SK-N-SH treated with all-trans-retinoic acid at 6 μM for 48 hours (cell line): Measurements from ENCODE around the gene ZBTB3.
A peak's percentile ranks its signal among the peaks of the same experiment; 100 is the strongest.

Experiments used
- ATAC-seq: fragments of 200-7000 bp; cut with Tn5 transposase; 3 replicates; pipeline ENCODE4 v1.9.1; 2020; ENCODE audit warnings: mild to moderate bottlenecking, moderate library complexity
- BACH2 ChIP-seq: fragments of 250-450 bp; sonication (Bioruptor Pico); IDR thresholded peaks from 2 replicates; pipeline ENCODE4 v1.9.0; 2021; ENCODE audit warnings: mild to moderate bottlenecking, borderline replicate concordance
- CSDC2 ChIP-seq: fragments of 250-450 bp; sonication (Bioruptor Pico); IDR thresholded peaks from 2 replicates; pipeline ENCODE4 v1.5.0; 2020; ENCODE audit warnings: mild to moderate bottlenecking, moderate library complexity
- ESRRG ChIP-seq: fragments of 250-450 bp; sonication (Bioruptor Pico); IDR thresholded peaks from 2 replicates; pipeline ENCODE4 v1.6.1; 2021; ENCODE audit warnings: mild to moderate bottlenecking
- GLIS3 ChIP-seq: fragments of 250-450 bp; sonication (Bioruptor Pico); IDR thresholded peaks from 2 replicates; pipeline ENCODE4 v1.5.0; 2020; ENCODE audit warnings: mild to moderate bottlenecking, moderate library complexity
- ISL1 ChIP-seq: fragments of 250-450 bp; sonication (Bioruptor Pico); IDR thresholded peaks from 2 replicates; pipeline ENCODE4 v2.1.2; 2022; ENCODE audit warnings: mild to moderate bottlenecking, moderate library complexity
- OSR1 ChIP-seq: fragments of 250-450 bp; sonication (Bioruptor Pico); IDR thresholded peaks from 2 replicates; pipeline ENCODE4 v1.8.0; 2022; ENCODE audit warnings: moderate library complexity, mild to moderate bottlenecking, inconsistent platforms
- PPARA ChIP-seq: fragments of 250-450 bp; sonication (Bioruptor Pico); IDR thresholded peaks from 2 replicates; pipeline ENCODE4 v1.5.0; 2020; ENCODE audit warnings: mild to moderate bottlenecking, borderline replicate concordance
- RARB ChIP-seq: fragments of 250-450 bp; sonication (Bioruptor Pico); IDR thresholded peaks from 2 replicates; pipeline ENCODE4 v1.8.0; 2021; ENCODE audit warnings: mild to moderate bottlenecking, moderate library complexity
- SNAI2 ChIP-seq: fragments of 250-450 bp; sonication (Bioruptor Pico); IDR thresholded peaks from 2 replicates; pipeline ENCODE4 v1.5.0; 2020; ENCODE audit warnings: mild to moderate bottlenecking, moderate library complexity
- TCF4 ChIP-seq: fragments of 250-450 bp; sonication (Bioruptor Pico); IDR thresholded peaks from 2 replicates; pipeline ENCODE4 v1.8.0; 2021; ENCODE audit warnings: mild to moderate bottlenecking, moderate library complexity, borderline replicate concordance
- TOX ChIP-seq: fragments of 250-450 bp; sonication (Bioruptor Pico); IDR thresholded peaks from 2 replicates; pipeline ENCODE4 v1.8.0; 2021; ENCODE audit warnings: mild to moderate bottlenecking, moderate library complexity, borderline replicate concordance
- ZC3H10 ChIP-seq: fragments of 250-450 bp; sonication (Bioruptor Pico); IDR thresholded peaks from 2 replicates; pipeline ENCODE4 v1.5.1; 2021; ENCODE audit warnings: mild to moderate bottlenecking, moderate library complexity
- ZFP3 ChIP-seq: fragments of 250-450 bp; sonication (Bioruptor Pico); IDR thresholded peaks from 2 replicates; pipeline ENCODE4 v1.5.0; 2020; ENCODE audit warnings: mild to moderate bottlenecking, moderate library complexity
- ZFP30 ChIP-seq: fragments of 450-650 bp; formaldehyde crosslinking; IDR thresholded peaks from 2 replicates; pipeline ENCODE4 v1.5.0; 2022; ENCODE audit warnings: mild to moderate bottlenecking, moderate library complexity
- ZNF565 ChIP-seq: fragments of 450-650 bp; formaldehyde crosslinking; conservative IDR thresholded peaks from 2 replicates; pipeline ENCODE4 v1.5.0; 2020; ENCODE audit warnings: low read depth, mild to moderate bottlenecking, moderate library complexity
- ZNF70 ChIP-seq: fragments of 450-650 bp; formaldehyde crosslinking; IDR thresholded peaks from 2 replicates; pipeline ENCODE4 v1.5.0; 2020; ENCODE audit warnings: mild to moderate bottlenecking, moderate library complexity
- ZNF8 ChIP-seq: fragments of 450-650 bp; formaldehyde crosslinking; IDR thresholded peaks from 2 replicates; pipeline ENCODE4 v1.5.0; 2020; ENCODE audit warnings: mild to moderate bottlenecking, moderate library complexity
- TF ChIP-seq, protein P1 (sequence below): fragments of 250-450 bp; sonication (Bioruptor Pico); IDR thresholded peaks from 2 replicates; pipeline ENCODE4 v1.8.0; 2021; ENCODE audit warnings: low read depth, mild to moderate bottlenecking, moderate library complexity, borderline replicate concordance
- TF ChIP-seq, protein P2 (sequence below): fragments of 250-450 bp; sonication (Bioruptor Pico); IDR thresholded peaks from 2 replicates; pipeline ENCODE4 v1.5.1; 2020; ENCODE audit warnings: low read depth, mild to moderate bottlenecking, moderate library complexity
- TF ChIP-seq, protein P3 (sequence below): fragments of 250-450 bp; sonication (Bioruptor Pico); IDR thresholded peaks from 2 replicates; pipeline ENCODE4 v1.5.0; 2020; ENCODE audit warnings: mild to moderate bottlenecking, moderate library complexity
- TF ChIP-seq, protein P4 (sequence below): fragments of 250-450 bp; sonication (Bioruptor Pico); IDR thresholded peaks from 2 replicates; pipeline ENCODE4 v1.5.1; 2021; ENCODE audit warnings: mild to moderate bottlenecking, moderate library complexity
- TF ChIP-seq, protein P5 (sequence below): fragments of 250-450 bp; sonication (Bioruptor Pico); IDR thresholded peaks from 2 replicates; pipeline ENCODE4 v1.8.0; 2020; ENCODE audit warnings: mild to moderate bottlenecking, moderate library complexity, borderline replicate concordance

ZBTB3 gene

DNA sequence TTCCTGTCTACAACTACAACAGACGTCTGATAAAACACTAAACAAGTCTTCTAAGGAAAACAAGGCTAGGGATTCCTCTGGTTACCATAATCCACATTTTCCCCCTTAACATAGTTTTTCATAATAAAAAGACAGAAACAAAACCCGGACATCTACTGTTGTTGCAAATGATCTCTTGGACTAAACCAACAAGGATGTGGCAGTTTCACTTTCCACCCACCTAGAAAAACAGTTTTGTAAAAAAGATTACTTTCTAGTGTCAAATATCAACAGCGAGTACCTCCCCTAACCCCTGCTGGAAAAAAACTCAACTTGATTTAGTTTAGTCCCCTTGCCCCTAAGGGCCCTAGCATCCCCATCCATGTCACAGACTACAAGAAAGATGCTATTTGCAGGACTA is 41.1 kb downstream of the ZBTB3 start (continued):
- TF ChIP-seq OSR1 (no peak), SNAI2 (CRISPR knock-in tag) (no peak), PPARA (no peak), ZC3H10 (CRISPR knock-in tag) (no peak), BACH2 (CRISPR knock-in tag) (no peak)

DNA sequence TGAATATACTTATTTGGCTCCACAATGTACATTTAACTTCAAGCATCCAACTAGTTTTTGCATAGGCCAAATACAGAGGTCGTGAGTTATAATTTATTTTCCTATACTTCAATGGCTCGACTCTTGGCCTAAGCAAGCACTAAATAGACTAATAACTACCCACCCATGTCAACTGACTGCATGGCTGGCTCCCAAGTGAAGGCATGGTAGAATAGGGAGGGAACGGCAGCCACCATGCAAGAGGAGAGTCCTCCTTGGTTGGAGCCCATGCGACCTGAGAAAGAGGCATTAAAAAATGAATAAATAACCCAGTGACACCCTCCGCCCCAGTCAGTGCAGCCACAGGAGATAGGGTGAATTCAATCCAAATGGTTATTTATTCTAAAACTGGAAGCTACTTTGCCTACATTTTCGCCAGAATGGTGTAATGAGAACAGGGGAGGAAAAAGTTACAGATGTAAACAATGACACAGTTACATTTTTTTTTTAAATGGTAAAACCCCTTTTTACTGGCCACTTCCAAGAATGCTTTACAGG is 41.6 kb downstream of the ZBTB3 start:
- TF ChIP-seq RARB (CRISPR knock-in tag) (no peak), TCF4 (CRISPR knock-in tag) (no peak), CSDC2 (CRISPR knock-in tag) (no peak), TOX (CRISPR knock-in tag) (no peak), ZNF8 (CRISPR knock-in tag) (no peak), ZC3H10 (CRISPR knock-in tag) (no peak), BACH2 (CRISPR knock-in tag) (no peak), SNAI2 (CRISPR knock-in tag) (no peak), GLIS3 (CRISPR knock-in tag) (no peak), ESRRG (no peak), ISL1 (CRISPR knock-in tag) (no peak)
- TF ChIP-seq, protein P1, sequence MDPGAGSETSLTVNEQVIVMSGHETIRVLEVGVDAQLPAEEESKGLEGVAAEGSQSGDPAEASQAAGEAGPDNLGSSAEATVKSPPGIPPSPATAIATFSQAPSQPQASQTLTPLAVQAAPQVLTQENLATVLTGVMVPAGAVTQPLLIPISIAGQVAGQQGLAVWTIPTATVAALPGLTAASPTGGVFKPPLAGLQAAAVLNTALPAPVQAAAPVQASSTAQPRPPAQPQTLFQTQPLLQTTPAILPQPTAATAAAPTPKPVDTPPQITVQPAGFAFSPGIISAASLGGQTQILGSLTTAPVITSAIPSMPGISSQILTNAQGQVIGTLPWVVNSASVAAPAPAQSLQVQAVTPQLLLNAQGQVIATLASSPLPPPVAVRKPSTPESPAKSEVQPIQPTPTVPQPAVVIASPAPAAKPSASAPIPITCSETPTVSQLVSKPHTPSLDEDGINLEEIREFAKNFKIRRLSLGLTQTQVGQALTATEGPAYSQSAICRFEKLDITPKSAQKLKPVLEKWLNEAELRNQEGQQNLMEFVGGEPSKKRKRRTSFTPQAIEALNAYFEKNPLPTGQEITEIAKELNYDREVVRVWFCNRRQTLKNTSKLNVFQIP (CRISPR knock-in tag): no peak
- TF ChIP-seq, protein P2, sequence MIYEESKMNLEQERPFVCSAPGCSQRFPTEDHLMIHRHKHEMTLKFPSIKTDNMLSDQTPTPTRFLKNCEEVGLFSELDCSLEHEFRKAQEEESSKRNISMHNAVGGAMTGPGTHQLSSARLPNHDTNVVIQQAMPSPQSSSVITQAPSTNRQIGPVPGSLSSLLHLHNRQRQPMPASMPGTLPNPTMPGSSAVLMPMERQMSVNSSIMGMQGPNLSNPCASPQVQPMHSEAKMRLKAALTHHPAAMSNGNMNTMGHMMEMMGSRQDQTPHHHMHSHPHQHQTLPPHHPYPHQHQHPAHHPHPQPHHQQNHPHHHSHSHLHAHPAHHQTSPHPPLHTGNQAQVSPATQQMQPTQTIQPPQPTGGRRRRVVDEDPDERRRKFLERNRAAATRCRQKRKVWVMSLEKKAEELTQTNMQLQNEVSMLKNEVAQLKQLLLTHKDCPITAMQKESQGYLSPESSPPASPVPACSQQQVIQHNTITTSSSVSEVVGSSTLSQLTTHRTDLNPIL (CRISPR knock-in tag): no peak

DNA sequence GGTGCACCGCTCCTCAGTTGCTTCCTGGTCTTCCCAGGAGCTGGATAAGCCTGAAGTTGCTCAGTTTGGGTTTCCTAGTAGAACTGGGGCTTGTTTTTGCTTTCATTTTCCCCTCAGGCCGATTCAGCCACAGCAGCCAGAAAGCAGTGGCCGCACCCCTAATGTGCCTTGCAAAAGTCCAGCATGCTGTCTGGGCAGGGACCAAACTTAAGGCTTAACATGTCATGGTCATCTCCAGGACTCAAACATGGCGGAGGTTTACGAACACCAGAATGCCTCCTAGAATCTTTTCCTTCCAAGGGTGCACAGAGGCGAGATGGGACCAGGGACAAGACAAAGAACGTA is 44.0 kb downstream of the ZBTB3 start:
- no peak for ATAC-seq
- TF ChIP-seq OSR1: no peak
- TF ChIP-seq, protein P2 (CRISPR knock-in tag): 0 out of 2 replicates have a peak, but pooled peaks have one; percentile 25

More for the DNA sequence above, 41.6 kb downstream of the ZBTB3 start:
- no peak for ATAC-seq

DNA sequence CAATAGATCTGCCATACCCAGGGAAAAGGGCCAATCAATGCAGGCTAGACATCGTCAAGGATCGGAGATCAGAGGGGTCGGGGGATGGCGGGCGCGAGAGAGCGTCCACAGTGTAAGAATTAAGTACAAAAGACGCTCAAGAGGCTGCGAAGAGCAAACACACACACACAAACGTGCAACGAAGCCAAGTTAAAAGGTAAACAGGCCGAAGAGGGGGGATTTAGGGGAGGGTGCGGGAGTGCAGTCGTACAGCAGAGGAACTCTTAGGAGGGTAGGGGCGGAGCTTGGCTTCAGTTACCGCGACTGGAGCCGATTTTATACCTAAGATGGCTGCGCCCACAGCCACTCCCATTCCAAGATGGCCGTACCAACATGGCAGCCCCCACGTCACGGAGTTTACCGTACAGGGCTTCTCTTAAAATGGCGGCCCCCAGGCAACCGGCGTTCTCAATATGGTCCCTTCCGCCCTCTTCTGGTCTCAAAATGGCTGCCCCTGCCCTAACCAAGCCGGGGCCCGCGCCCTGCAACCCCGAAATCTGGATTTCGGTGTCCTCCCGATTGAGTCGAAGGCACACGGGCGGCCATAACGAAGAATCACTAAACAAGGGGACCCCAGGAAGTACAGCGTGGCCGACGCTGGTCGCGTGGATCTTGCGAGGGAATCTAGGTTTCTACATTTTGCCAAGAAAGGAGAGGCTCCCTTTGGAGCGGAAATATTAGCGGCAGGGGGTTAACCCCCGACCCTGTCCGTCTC is 44.5 kb downstream of the ZBTB3 start:
- TF ChIP-seq ZFP3: peak; percentile 55; the same call in 1 of the 2 replicates
- TF ChIP-seq TCF4 (CRISPR knock-in tag): no peak
- no peak for TF ChIP-seq GLIS3 (CRISPR knock-in tag)
- TF ChIP-seq, protein P3, sequence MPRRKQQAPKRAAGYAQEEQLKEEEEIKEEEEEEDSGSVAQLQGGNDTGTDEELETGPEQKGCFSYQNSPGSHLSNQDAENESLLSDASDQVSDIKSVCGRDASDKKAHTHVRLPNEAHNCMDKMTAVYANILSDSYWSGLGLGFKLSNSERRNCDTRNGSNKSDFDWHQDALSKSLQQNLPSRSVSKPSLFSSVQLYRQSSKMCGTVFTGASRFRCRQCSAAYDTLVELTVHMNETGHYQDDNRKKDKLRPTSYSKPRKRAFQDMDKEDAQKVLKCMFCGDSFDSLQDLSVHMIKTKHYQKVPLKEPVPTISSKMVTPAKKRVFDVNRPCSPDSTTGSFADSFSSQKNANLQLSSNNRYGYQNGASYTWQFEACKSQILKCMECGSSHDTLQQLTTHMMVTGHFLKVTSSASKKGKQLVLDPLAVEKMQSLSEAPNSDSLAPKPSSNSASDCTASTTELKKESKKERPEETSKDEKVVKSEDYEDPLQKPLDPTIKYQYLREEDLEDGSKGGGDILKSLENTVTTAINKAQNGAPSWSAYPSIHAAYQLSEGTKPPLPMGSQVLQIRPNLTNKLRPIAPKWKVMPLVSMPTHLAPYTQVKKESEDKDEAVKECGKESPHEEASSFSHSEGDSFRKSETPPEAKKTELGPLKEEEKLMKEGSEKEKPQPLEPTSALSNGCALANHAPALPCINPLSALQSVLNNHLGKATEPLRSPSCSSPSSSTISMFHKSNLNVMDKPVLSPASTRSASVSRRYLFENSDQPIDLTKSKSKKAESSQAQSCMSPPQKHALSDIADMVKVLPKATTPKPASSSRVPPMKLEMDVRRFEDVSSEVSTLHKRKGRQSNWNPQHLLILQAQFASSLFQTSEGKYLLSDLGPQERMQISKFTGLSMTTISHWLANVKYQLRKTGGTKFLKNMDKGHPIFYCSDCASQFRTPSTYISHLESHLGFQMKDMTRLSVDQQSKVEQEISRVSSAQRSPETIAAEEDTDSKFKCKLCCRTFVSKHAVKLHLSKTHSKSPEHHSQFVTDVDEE (CRISPR knock-in tag): peak; percentile 92; the same call in 1 of the 2 replicates
- TF ChIP-seq, protein P4, sequence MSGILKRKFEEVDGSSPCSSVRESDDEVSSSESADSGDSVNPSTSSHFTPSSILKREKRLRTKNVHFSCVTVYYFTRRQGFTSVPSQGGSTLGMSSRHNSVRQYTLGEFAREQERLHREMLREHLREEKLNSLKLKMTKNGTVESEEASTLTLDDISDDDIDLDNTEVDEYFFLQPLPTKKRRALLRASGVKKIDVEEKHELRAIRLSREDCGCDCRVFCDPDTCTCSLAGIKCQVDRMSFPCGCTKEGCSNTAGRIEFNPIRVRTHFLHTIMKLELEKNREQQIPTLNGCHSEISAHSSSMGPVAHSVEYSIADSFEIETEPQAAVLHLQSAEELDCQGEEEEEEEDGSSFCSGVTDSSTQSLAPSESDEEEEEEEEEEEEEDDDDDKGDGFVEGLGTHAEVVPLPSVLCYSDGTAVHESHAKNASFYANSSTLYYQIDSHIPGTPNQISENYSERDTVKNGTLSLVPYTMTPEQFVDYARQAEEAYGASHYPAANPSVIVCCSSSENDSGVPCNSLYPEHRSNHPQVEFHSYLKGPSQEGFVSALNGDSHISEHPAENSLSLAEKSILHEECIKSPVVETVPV (CRISPR knock-in tag): 0 out of 2 replicates have a peak, but pooled peaks have one; percentile 24
- TF ChIP-seq ZNF565: peak; percentile 88
- peak; percentile 48; the same call in 1 of the 2 replicates for TF ChIP-seq SNAI2 (CRISPR knock-in tag)
- TF ChIP-seq ZNF70 (CRISPR knock-in tag): peak; percentile 24; the same call in 1 of the 2 replicates
- 0 out of 2 replicates have a peak, but pooled peaks have one; percentile 36 for TF ChIP-seq ZNF8 (CRISPR knock-in tag)
- TF ChIP-seq ZFP30: no peak
- TF ChIP-seq CSDC2 (CRISPR knock-in tag): peak; percentile 71; the same call in 1 of the 2 replicates
- TF ChIP-seq, protein P5, sequence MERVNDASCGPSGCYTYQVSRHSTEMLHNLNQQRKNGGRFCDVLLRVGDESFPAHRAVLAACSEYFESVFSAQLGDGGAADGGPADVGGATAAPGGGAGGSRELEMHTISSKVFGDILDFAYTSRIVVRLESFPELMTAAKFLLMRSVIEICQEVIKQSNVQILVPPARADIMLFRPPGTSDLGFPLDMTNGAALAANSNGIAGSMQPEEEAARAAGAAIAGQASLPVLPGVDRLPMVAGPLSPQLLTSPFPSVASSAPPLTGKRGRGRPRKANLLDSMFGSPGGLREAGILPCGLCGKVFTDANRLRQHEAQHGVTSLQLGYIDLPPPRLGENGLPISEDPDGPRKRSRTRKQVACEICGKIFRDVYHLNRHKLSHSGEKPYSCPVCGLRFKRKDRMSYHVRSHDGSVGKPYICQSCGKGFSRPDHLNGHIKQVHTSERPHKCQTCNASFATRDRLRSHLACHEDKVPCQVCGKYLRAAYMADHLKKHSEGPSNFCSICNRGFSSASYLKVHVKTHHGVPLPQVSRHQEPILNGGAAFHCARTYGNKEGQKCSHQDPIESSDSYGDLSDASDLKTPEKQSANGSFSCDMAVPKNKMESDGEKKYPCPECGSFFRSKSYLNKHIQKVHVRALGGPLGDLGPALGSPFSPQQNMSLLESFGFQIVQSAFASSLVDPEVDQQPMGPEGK (CRISPR knock-in tag): peak; percentile 54; the same call in 1 of the 2 replicates
- TF ChIP-seq ZC3H10 (CRISPR knock-in tag): 0 out of 2 replicates have a peak, but pooled peaks have one; percentile 45
- peak; percentile 75 for ATAC-seq
